ENCODE data around the gene KLF15. TPM values are rescaled to one million over a fixed set of nuclear protein-coding genes. Genes with fewer than 3 reads are reported as not detected.

KLF15 gene
- total RNA-seq, 1 donor from 2014 or later = 25.3 TPM

- intact Hi-C loops (cut with DNase I) = no loop called here
- peaks cover 6% of the 10 kb centered on the region for H3K4me1 ChIP-seq
- no peaks in the 10 kb centered on the region for H3K27me3 ChIP-seq
- DNase-seq (ENCODE audit: extremely low spot score in 2 of 2) = no peak
- H3K9me3 ChIP-seq = no peaks in the 10 kb centered on the region
- no peaks in the 10 kb centered on the region for H3K36me3 ChIP-seq
- H3K4me3 ChIP-seq = no peak overlapping the region
- TF ChIP-seq, protein P1, sequence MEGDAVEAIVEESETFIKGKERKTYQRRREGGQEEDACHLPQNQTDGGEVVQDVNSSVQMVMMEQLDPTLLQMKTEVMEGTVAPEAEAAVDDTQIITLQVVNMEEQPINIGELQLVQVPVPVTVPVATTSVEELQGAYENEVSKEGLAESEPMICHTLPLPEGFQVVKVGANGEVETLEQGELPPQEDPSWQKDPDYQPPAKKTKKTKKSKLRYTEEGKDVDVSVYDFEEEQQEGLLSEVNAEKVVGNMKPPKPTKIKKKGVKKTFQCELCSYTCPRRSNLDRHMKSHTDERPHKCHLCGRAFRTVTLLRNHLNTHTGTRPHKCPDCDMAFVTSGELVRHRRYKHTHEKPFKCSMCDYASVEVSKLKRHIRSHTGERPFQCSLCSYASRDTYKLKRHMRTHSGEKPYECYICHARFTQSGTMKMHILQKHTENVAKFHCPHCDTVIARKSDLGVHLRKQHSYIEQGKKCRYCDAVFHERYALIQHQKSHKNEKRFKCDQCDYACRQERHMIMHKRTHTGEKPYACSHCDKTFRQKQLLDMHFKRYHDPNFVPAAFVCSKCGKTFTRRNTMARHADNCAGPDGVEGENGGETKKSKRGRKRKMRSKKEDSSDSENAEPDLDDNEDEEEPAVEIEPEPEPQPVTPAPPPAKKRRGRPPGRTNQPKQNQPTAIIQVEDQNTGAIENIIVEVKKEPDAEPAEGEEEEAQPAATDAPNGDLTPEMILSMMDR (IDR thresholded peaks at IDR 0.05) = no peak
- TF ChIP-seq POLR2AphosphoS5 (IDR thresholded peaks at IDR 0.05; ENCODE audit: insufficient read depth in 1 of 2, low read depth in 1 of 2) (no peak), POLR2A (IDR thresholded peaks at IDR 0.05) (no peak)
- no peak overlapping the region for H3K27ac ChIP-seq
These were observed 4.0 kb upstream of the KLF15 start for GRCh38 chr3:126361211-126361610.

- TF ChIP-seq, protein P1 (IDR thresholded peaks at IDR 0.05) = no peak
- TF ChIP-seq POLR2A (IDR thresholded peaks at IDR 0.05) (no peak), POLR2AphosphoS5 (IDR thresholded peaks at IDR 0.05; ENCODE audit: insufficient read depth in 1 of 2, low read depth in 1 of 2) (no peak)
- no peak for DNase-seq (ENCODE audit: extremely low spot score in 2 of 2)
- Histone ChIP-seq H3K27me3 (no peaks in the 10 kb centered on the region), H3K27ac (no peak overlapping the region), H3K4me3 (no peak overlapping the region), H3K4me1 (peaks cover 6% of the 10 kb centered on the region), H3K36me3 (no peaks in the 10 kb centered on the region), H3K9me3 (no peaks in the 10 kb centered on the region)
- intact Hi-C loops (cut with DNase I) = no loop called here
These were observed 3.5 kb upstream of the KLF15 start for GRCh38 chr3:126360714-126361060.

GRCh38 chr3:126360046-126360713, 3.0 kb upstream of the KLF15 start:
- intact Hi-C loops (cut with DNase I) = no loop called here
- Histone ChIP-seq H3K4me1 (peaks cover 11% of the 10 kb centered on the region), H3K27ac (no peak overlapping the region), H3K4me3 (no peak overlapping the region), H3K9me3 (no peaks in the 10 kb centered on the region), H3K27me3 (no peaks in the 10 kb centered on the region), H3K36me3 (no peaks in the 10 kb centered on the region)
- DNase-seq (ENCODE audit: extremely low spot score in 2 of 2) = no peak
- TF ChIP-seq, protein P1 (IDR thresholded peaks at IDR 0.05) = no peak
- TF ChIP-seq POLR2AphosphoS5 (IDR thresholded peaks at IDR 0.05; ENCODE audit: insufficient read depth in 1 of 2, low read depth in 1 of 2) (no peak), POLR2A (IDR thresholded peaks at IDR 0.05) (no peak)

DNA sequence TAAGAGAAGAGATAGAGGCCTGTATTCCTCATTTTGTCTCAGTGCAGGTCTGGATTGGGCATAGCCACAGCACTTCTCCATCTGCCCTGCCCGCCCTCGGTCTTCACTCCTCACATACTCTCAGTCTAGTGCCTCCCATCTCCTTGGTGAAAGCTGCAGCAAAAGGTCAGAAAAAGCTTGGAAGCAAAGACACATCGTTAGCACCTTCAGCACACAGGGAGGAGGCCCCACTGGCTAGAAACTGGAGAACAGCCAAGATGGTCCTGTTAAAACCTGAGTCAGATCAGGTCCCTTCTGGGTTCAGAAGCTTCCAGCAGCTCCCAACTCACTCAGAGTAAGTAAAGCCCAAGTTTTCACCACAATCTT, 1.6 kb upstream of the KLF15 start:
- H3K9me3 ChIP-seq = no peaks in the 10 kb centered on the region
- no peak overlapping the region for H3K27ac ChIP-seq
- no peaks in the 10 kb centered on the region for H3K27me3 ChIP-seq
- TF ChIP-seq POLR2AphosphoS5 (IDR thresholded peaks at IDR 0.05; ENCODE audit: insufficient read depth in 1 of 2, low read depth in 1 of 2) (no peak), POLR2A (IDR thresholded peaks at IDR 0.05) (no peak)
- TF ChIP-seq, protein P1 (IDR thresholded peaks at IDR 0.05) = no peak
- H3K4me3 ChIP-seq = no peak overlapping the region
- intact Hi-C loops (cut with DNase I) = loop anchor here (10.0 kb wide), 2 partner anchors 94 to 116 kb away; partner anchors contain the start of gene ZXDC
- H3K36me3 ChIP-seq = no peaks in the 10 kb centered on the region
- DNase-seq (ENCODE audit: extremely low spot score in 2 of 2) = no peak
- H3K4me1 ChIP-seq = peaks cover 23% of the 10 kb centered on the region

GRCh38 chr3:126358038-126358815, 1.0 kb upstream of the KLF15 start:
- intact Hi-C loops (cut with DNase I) = loop anchor here (10.0 kb wide), 2 partner anchors 93 to 117 kb away; partner anchors contain the start of gene ZXDC
- no peaks in the 10 kb centered on the region for H3K9me3 ChIP-seq
- H3K27ac ChIP-seq = peak overlapping the region; percentile 49
- H3K36me3 ChIP-seq = no peaks in the 10 kb centered on the region
- peak overlapping the region; percentile 64 to 98 for H3K4me3 ChIP-seq
- H3K27me3 ChIP-seq = no peaks in the 10 kb centered on the region
- TF ChIP-seq POLR2A (IDR thresholded peaks at IDR 0.05) = no peak
- no peak for TF ChIP-seq POLR2AphosphoS5 (IDR thresholded peaks at IDR 0.05; ENCODE audit: insufficient read depth in 1 of 2, low read depth in 1 of 2)
- TF ChIP-seq, protein P1 (IDR thresholded peaks at IDR 0.05) = no peak
- peaks cover 23% of the 10 kb centered on the region for H3K4me1 ChIP-seq
- DNase-seq (ENCODE audit: extremely low spot score in 2 of 2) = no peak

Measured in vagina (tissue), 2 donors.